ENCODE measurements around the gene PRKCB. TPM values are rescaled to one million over a fixed set of nuclear protein-coding genes. Genes with fewer than 3 reads are reported as not detected.

Gene PRKCB
- total RNA-seq, 4 donors from 2014 or later = 2.0 to 8.6 (median 4.0) TPM

- no peak for DNase-seq
- no peak overlapping the region for H3K27ac ChIP-seq
- H3K9me3 ChIP-seq = no peaks in the 10 kb centered on the region
- H3K4me1 ChIP-seq = no peaks in the 10 kb centered on the region
- H3K36me3 ChIP-seq = no peaks in the 10 kb centered on the region
- intact Hi-C loops (cut with DNase I) = no loop called here
- 73 to 74% methylated on average over 5 of the region's 5 CpGs for WGBS, 2 donors
- H3K4me3 ChIP-seq (replicated peaks in 1 of 3) = no peak overlapping the region
- no peaks in the 10 kb centered on the region for H3K27me3 ChIP-seq
- TF ChIP-seq CTCF (IDR thresholded peaks at IDR 0.05) = no peak
- TF ChIP-seq POLR2A (IDR thresholded peaks at IDR 0.05) = no peak
Observed at GRCh38 chr16:23960081-23960885, 124.5 kb downstream of the PRKCB start.

- Histone ChIP-seq H3K4me3 (replicated peaks in 1 of 3) (no peak overlapping the region), H3K9me3 (no peaks in the 10 kb centered on the region), H3K36me3 (no peaks in the 10 kb centered on the region), H3K27me3 (no peaks in the 10 kb centered on the region), H3K27ac (no peak overlapping the region), H3K4me1 (no peaks in the 10 kb centered on the region)
- TF ChIP-seq POLR2A (IDR thresholded peaks at IDR 0.05) = no peak
- no peak for TF ChIP-seq CTCF (IDR thresholded peaks at IDR 0.05)
- DNase-seq = no peak
- WGBS, 2 donors = 80 to 82% methylated on average over 5 of the region's 5 CpGs
- intact Hi-C loops (cut with DNase I) = no loop called here
Observed at GRCh38 chr16:23962001-23962400, 126.2 kb downstream of the PRKCB start.

- no peaks in the 10 kb centered on the region for H3K9me3 ChIP-seq
- intact Hi-C loops (cut with DNase I) = no loop called here
- no peak overlapping the region for H3K27ac ChIP-seq
- no peak for TF ChIP-seq CTCF (IDR thresholded peaks at IDR 0.05)
- TF ChIP-seq POLR2A (IDR thresholded peaks at IDR 0.05) = no peak
- 95 to 96% methylated on average over 3 of the region's 3 CpGs for WGBS, 2 donors
- DNase-seq = no peak
- H3K36me3 ChIP-seq = no peaks in the 10 kb centered on the region
- no peaks in the 10 kb centered on the region for H3K4me1 ChIP-seq
- no peak overlapping the region for H3K4me3 ChIP-seq (replicated peaks in 1 of 3)
- H3K27me3 ChIP-seq = no peaks in the 10 kb centered on the region
Observed at GRCh38 chr16:23964136-23964535, 128.4 kb downstream of the PRKCB start.

GRCh38 chr16:23965137-23965733 lies 129.5 kb downstream of the PRKCB start:
- Histone ChIP-seq H3K36me3 (no peaks in the 10 kb centered on the region), H3K4me3 (replicated peaks in 1 of 3) (no peak overlapping the region), H3K9me3 (no peaks in the 10 kb centered on the region), H3K4me1 (no peaks in the 10 kb centered on the region), H3K27ac (no peak overlapping the region), H3K27me3 (no peaks in the 10 kb centered on the region)
- no peak for DNase-seq
- no peak for TF ChIP-seq POLR2A (IDR thresholded peaks at IDR 0.05)
- intact Hi-C loops (cut with DNase I) = no loop called here
- 86 to 88% methylated on average over 6 of the region's 6 CpGs for WGBS, 2 donors

GRCh38 chr16:23966597-23967394 lies 131.0 kb downstream of the PRKCB start:
- Histone ChIP-seq H3K4me1 (no peaks in the 10 kb centered on the region), H3K4me3 (replicated peaks in 1 of 3) (no peak overlapping the region), H3K36me3 (no peaks in the 10 kb centered on the region), H3K9me3 (no peaks in the 10 kb centered on the region), H3K27me3 (no peaks in the 10 kb centered on the region), H3K27ac (no peak overlapping the region)
- DNase-seq = no peak
- WGBS, 2 donors = 46 to 48% methylated on average over 10 of the region's 10 CpGs
- intact Hi-C loops (cut with DNase I) = no loop called here
- TF ChIP-seq CTCF (IDR thresholded peaks at IDR 0.05) (no peak), POLR2A (IDR thresholded peaks at IDR 0.05) (no peak)

Data from thyroid gland (tissue), 4 donors.